Keratinocyte (primary cell): ENCODE measurements around the gene SKAP1.

ENCODE experiments used
- EZH2 ChIP-seq: IDR thresholded peaks from one replicate; pipeline ENCODE4 v1.6.1; 2012; ENCODE audit warnings: inconsistent platforms, mild to moderate bottlenecking, low read length, moderate library complexity
- TF ChIP-seq, protein P1 (sequence below), 3 experiments: IDR thresholded peaks in 1 of 3; conservative IDR thresholded peaks in 1 of 3; optimal IDR thresholded peaks in 1 of 3; 2 replicates in 2 of 3; 3 replicates in 1 of 3; pipeline versions ENCODE3 to v1.5.1; 2011; ENCODE audit warnings: low read length in 3 of 3, mild to moderate bottlenecking in 3 of 3, moderate library complexity in 2 of 3, control low read depth in 1 of 3, inconsistent platforms in 1 of 3; ENCODE audit not compliant: insufficient read depth in 2 of 3; ENCODE audit errors: extremely low read depth in 1 of 3

DNA sequence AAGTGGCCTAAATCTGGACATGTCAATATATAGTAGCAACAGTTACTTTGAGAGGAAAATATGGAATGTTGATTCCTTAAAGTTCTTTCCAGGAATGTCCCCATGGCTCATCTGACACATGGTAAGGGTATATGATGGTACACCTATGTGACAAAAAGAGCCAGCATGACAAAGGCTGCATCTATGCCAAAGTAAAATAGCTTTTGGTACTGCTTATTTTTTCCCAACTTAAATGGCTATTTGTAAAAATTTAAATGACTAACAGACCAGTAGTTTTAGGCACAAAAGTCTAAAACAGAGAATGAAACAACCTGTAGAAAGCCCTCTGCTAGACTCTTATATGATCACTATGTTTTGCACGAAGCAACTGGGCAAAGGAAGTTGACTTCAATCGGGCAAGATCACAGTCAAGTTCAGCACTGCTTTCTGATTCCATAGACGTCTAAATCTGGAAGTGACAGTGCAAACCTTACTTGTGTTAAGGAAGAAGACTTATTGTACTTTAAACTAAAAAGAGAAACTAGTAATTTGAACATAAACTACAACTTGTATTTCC lies 135.1 kb downstream of the SKAP1 start:
- TF ChIP-seq, protein P1, sequence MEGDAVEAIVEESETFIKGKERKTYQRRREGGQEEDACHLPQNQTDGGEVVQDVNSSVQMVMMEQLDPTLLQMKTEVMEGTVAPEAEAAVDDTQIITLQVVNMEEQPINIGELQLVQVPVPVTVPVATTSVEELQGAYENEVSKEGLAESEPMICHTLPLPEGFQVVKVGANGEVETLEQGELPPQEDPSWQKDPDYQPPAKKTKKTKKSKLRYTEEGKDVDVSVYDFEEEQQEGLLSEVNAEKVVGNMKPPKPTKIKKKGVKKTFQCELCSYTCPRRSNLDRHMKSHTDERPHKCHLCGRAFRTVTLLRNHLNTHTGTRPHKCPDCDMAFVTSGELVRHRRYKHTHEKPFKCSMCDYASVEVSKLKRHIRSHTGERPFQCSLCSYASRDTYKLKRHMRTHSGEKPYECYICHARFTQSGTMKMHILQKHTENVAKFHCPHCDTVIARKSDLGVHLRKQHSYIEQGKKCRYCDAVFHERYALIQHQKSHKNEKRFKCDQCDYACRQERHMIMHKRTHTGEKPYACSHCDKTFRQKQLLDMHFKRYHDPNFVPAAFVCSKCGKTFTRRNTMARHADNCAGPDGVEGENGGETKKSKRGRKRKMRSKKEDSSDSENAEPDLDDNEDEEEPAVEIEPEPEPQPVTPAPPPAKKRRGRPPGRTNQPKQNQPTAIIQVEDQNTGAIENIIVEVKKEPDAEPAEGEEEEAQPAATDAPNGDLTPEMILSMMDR (optimal IDR thresholded peaks at IDR 0.05 in 1 of 3, IDR thresholded peaks at IDR 0.05 in 1 of 3, conservative IDR thresholded peaks at IDR 0.05 in 1 of 3; ENCODE audit: extremely low read depth in 1 of 3, insufficient read depth in 2 of 3, low read length in 3 of 3) = no peak
- no peak for TF ChIP-seq EZH2
